ENCODE data around the gene APCDD1L. TPM values are rescaled to one million over a fixed set of nuclear protein-coding genes. Genes with fewer than 3 reads are reported as not detected.
A peak's percentile ranks its signal among the peaks of the same experiment; 100 is the strongest.

The APCDD1L gene
- not detected in 2 replicates for polyA plus RNA-seq
- not detected in 2 replicates for polyA minus RNA-seq

- no peaks in the 10 kb centered on the region for H3K9me2 ChIP-seq (ENCODE audit: insufficient read depth, low read length)
- no peaks in the 10 kb centered on the region for H4K20me1 ChIP-seq (ENCODE audit: insufficient read depth)
- H3K27me3 ChIP-seq (ENCODE audit: insufficient read depth, low read depth, low read length), result peaks cover 41% of the 10 kb centered on the region
- H3K9me3 ChIP-seq (ENCODE audit: low read length), result no peaks in the 10 kb centered on the region
- no peak within 1 kb of the TSS for H2AFZ ChIP-seq (ENCODE audit: low read depth, low read length)
- no peaks in the 10 kb centered on the region for H3F3A ChIP-seq (ENCODE audit: insufficient read depth, low read length, poor library complexity, severe bottlenecking)
- H3K9ac ChIP-seq (ENCODE audit: low read length), result no peak within 1 kb of the TSS
- no peaks in the 10 kb centered on the region for H3K79me2 ChIP-seq (replicated peaks; ENCODE audit: insufficient read depth, low read length)
- TF ChIP-seq MXI1 (conservative IDR thresholded peaks at IDR 0.05; ENCODE audit: poor library complexity, severe bottlenecking) (no peak), EP300 (conservative IDR thresholded peaks at IDR 0.05; ENCODE audit: poor library complexity, severe bottlenecking) (no peak)
- TF ChIP-seq, protein P1, sequence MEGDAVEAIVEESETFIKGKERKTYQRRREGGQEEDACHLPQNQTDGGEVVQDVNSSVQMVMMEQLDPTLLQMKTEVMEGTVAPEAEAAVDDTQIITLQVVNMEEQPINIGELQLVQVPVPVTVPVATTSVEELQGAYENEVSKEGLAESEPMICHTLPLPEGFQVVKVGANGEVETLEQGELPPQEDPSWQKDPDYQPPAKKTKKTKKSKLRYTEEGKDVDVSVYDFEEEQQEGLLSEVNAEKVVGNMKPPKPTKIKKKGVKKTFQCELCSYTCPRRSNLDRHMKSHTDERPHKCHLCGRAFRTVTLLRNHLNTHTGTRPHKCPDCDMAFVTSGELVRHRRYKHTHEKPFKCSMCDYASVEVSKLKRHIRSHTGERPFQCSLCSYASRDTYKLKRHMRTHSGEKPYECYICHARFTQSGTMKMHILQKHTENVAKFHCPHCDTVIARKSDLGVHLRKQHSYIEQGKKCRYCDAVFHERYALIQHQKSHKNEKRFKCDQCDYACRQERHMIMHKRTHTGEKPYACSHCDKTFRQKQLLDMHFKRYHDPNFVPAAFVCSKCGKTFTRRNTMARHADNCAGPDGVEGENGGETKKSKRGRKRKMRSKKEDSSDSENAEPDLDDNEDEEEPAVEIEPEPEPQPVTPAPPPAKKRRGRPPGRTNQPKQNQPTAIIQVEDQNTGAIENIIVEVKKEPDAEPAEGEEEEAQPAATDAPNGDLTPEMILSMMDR (IDR thresholded peaks at IDR 0.05; ENCODE audit: poor library complexity, severe bottlenecking), result no peak
- no peak within 1 kb of the TSS for H3K4me2 ChIP-seq (ENCODE audit: low read length)
- H3K27ac ChIP-seq (ENCODE audit: low read length), result no peak within 1 kb of the TSS
- no peaks in the 10 kb centered on the region for H3K36me3 ChIP-seq (ENCODE audit: insufficient read depth, low read length)
- H3K4me3 ChIP-seq (ENCODE audit: low read length), result peak within 1 kb of the TSS; percentile 48
These were observed at the start of gene APCDD1L for GRCh38 chr20:58515233-58516212. Gene APCDD1L (minus strand): TSS chr20:58515399. CDS start chr20:58514707, 692 bp downstream.

DNA sequence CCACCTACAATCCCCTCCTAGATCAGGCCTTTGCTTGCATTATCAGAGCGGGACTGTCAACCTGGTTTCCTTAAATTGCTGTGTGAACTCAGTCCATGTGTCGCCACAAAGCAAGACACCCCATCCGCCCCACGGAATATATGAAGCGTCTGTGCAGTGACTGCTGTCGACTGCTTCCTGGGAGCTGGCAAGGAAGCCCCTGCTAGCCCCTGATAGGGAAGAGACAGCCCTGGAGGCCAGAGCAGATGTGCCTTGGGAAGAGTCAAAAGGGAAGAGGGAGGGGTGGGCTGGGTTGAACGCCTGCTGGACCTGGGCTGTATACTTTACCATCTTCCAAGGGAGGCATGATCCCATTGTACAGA lies 44.1 kb upstream of the APCDD1L start:
- Histone ChIP-seq H3K27ac (ENCODE audit: low read length) (no peak overlapping the region), H3K4me3 (ENCODE audit: low read length) (no peak overlapping the region), H3K36me3 (ENCODE audit: insufficient read depth, low read length) (no peaks in the 10 kb centered on the region), H3K79me2 (replicated peaks; ENCODE audit: insufficient read depth, low read length) (no peaks in the 10 kb centered on the region), H4K20me1 (ENCODE audit: insufficient read depth) (no peaks in the 10 kb centered on the region), H3K9me2 (ENCODE audit: insufficient read depth, low read length) (no peaks in the 10 kb centered on the region), H2AFZ (ENCODE audit: low read depth, low read length) (no peak overlapping the region), H3K27me3 (ENCODE audit: insufficient read depth, low read depth, low read length) (no peaks in the 10 kb centered on the region), H3K9me3 (ENCODE audit: low read length) (no peaks in the 10 kb centered on the region), H3K4me2 (ENCODE audit: low read length) (no peak overlapping the region), H3K9ac (ENCODE audit: low read length) (no peak overlapping the region), H3F3A (ENCODE audit: insufficient read depth, low read length, poor library complexity, severe bottlenecking) (no peaks in the 10 kb centered on the region)
- TF ChIP-seq POLR2AphosphoS5 (IDR thresholded peaks at IDR 0.05), result no peak
- no peak for TF ChIP-seq MXI1 (conservative IDR thresholded peaks at IDR 0.05; ENCODE audit: poor library complexity, severe bottlenecking)
- no peak for TF ChIP-seq EP300 (conservative IDR thresholded peaks at IDR 0.05; ENCODE audit: poor library complexity, severe bottlenecking)
- TF ChIP-seq TAF1 (IDR thresholded peaks at IDR 0.05; ENCODE audit: low read depth), result no peak
- TF ChIP-seq, protein P2, sequence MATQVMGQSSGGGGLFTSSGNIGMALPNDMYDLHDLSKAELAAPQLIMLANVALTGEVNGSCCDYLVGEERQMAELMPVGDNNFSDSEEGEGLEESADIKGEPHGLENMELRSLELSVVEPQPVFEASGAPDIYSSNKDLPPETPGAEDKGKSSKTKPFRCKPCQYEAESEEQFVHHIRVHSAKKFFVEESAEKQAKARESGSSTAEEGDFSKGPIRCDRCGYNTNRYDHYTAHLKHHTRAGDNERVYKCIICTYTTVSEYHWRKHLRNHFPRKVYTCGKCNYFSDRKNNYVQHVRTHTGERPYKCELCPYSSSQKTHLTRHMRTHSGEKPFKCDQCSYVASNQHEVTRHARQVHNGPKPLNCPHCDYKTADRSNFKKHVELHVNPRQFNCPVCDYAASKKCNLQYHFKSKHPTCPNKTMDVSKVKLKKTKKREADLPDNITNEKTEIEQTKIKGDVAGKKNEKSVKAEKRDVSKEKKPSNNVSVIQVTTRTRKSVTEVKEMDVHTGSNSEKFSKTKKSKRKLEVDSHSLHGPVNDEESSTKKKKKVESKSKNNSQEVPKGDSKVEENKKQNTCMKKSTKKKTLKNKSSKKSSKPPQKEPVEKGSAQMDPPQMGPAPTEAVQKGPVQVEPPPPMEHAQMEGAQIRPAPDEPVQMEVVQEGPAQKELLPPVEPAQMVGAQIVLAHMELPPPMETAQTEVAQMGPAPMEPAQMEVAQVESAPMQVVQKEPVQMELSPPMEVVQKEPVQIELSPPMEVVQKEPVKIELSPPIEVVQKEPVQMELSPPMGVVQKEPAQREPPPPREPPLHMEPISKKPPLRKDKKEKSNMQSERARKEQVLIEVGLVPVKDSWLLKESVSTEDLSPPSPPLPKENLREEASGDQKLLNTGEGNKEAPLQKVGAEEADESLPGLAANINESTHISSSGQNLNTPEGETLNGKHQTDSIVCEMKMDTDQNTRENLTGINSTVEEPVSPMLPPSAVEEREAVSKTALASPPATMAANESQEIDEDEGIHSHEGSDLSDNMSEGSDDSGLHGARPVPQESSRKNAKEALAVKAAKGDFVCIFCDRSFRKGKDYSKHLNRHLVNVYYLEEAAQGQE (IDR thresholded peaks at IDR 0.05; ENCODE audit: borderline replicate concordance), result no peak
- TF ChIP-seq SMC3 (conservative IDR thresholded peaks at IDR 0.05; ENCODE audit: poor library complexity), result no peak
- no peak for TF ChIP-seq EZH2 (IDR thresholded peaks at IDR 0.05; ENCODE audit: borderline replicate concordance, insufficient read depth, low read length, poor library complexity, severe bottlenecking)
- no peak for TF ChIP-seq RAD21 (conservative IDR thresholded peaks at IDR 0.05)
- TF ChIP-seq, protein P1 (IDR thresholded peaks at IDR 0.05; ENCODE audit: poor library complexity, severe bottlenecking), result no peak

Data from neural cell (in vitro differentiated cells).